Keratinocyte (primary cell): Measurements from ENCODE around the gene BPGM. TPM values are rescaled to one million over a fixed set of nuclear protein-coding genes. Genes with fewer than 3 reads are reported as not detected.

Experiments
- DNase-seq: peaks from one replicate; pipeline ENCODE4 v3.0.0-alpha.2; 2011; ENCODE audit warnings: low read depth, missing footprints, low spot score
- FAIRE-seq: peaks from 2 replicates; lab custom pipeline; 2011; peaks lifted over from hg19 to GRCh38; lab: Jason Lieb, UNC
- H2AFZ ChIP-seq: 2 replicates; pipeline ENCODE4 v1.6.0; 2012; ENCODE audit warnings: low read length, control low read depth, inconsistent platforms; ENCODE audit not compliant: control insufficient read depth
- H3K27ac ChIP-seq: 2 replicates; pipeline ENCODE4 v1.5.1; 2011; ENCODE audit warnings: low read length; ENCODE audit not compliant: control insufficient read depth, insufficient read depth
- H3K27me3 ChIP-seq: 3 replicates; pipeline ENCODE4 v1.6.0; 2011; ENCODE audit warnings: low read length; ENCODE audit not compliant: control insufficient read depth, insufficient read depth; ENCODE audit errors: extremely low read depth
- H3K36me3 ChIP-seq, 2 experiments: 2 replicates in 1 of 2; 3 replicates in 1 of 2; pipeline ENCODE4 v1.5.1; 2011; ENCODE audit warnings: low read length in 2 of 2, mild to moderate bottlenecking in 1 of 2; ENCODE audit not compliant: control insufficient read depth in 2 of 2, insufficient read depth in 2 of 2; ENCODE audit errors: extremely low read depth in 1 of 2
- H3K4me1 ChIP-seq: 3 replicates; pipeline ENCODE4 v1.5.1; 2011; ENCODE audit warnings: low read length; ENCODE audit not compliant: control insufficient read depth, insufficient read depth; ENCODE audit errors: extremely low read depth
- H3K4me2 ChIP-seq: 3 replicates; pipeline ENCODE4 v1.6.0; 2011; ENCODE audit warnings: low read depth, low read length; ENCODE audit not compliant: control insufficient read depth, insufficient read depth; ENCODE audit errors: extremely low read depth
- H3K4me3 ChIP-seq, 3 experiments: fragments of 200-600 bp in 1 of 3; sonication (generic) in 1 of 3; 2 replicates in 2 of 3; 3 replicates in 1 of 3; pipeline ENCODE4 v1.5.1; 2011 to 2016; ENCODE audit warnings: low read length in 3 of 3, mild to moderate bottlenecking in 3 of 3, control low read depth in 2 of 3, inconsistent platforms in 1 of 3, low read depth in 1 of 3, mixed read lengths in 1 of 3, mixed run types in 1 of 3, moderate library complexity in 1 of 3; ENCODE audit not compliant: control insufficient read depth in 2 of 3, insufficient read depth in 2 of 3; ENCODE audit errors: extremely low read depth in 1 of 3
- H3K79me2 ChIP-seq: 2 replicates; pipeline ENCODE4 v1.6.0; 2012; ENCODE audit warnings: low read length; ENCODE audit not compliant: control insufficient read depth, insufficient read depth
- H3K9ac ChIP-seq: 3 replicates; pipeline ENCODE4 v1.6.0; 2011; ENCODE audit warnings: low read length; ENCODE audit not compliant: control insufficient read depth, insufficient read depth; ENCODE audit errors: extremely low read depth
- H3K9me1 ChIP-seq: 3 replicates; pipeline ENCODE4 v1.6.0; 2011; ENCODE audit warnings: low read length; ENCODE audit not compliant: control insufficient read depth, insufficient read depth; ENCODE audit errors: extremely low read depth
- H3K9me3 ChIP-seq: 2 replicates; pipeline ENCODE4 v1.5.1; 2012; ENCODE audit warnings: low read depth, low read length; ENCODE audit not compliant: control insufficient read depth
- H4K20me1 ChIP-seq: 3 replicates; pipeline ENCODE4 v1.6.0; 2011; ENCODE audit warnings: low read length; ENCODE audit not compliant: control insufficient read depth, insufficient read depth; ENCODE audit errors: extremely low read depth
- EZH2 ChIP-seq: IDR thresholded peaks from one replicate; pipeline ENCODE4 v1.6.1; 2012; ENCODE audit warnings: inconsistent platforms, mild to moderate bottlenecking, low read length, moderate library complexity
- dilution Hi-C: fragments of 300-500 bp; cut with MboI; formaldehyde crosslinking; loops from one replicate; pipeline ENCODE4 v1.7.0; 2020; ENCODE audit warnings: low sequenced_read_pairs; ENCODE audit not compliant: extremely low pct_ligation_motif_present
- polyA plus RNA-seq, 5 experiments: library from polyadenylated mRNA; depleted of rRNA in 3 of 5; stranded (reverse) in 3 of 5; stranded (forward) in 1 of 5; unstranded in 1 of 5; fragments of >200 nt; gene quantifications; 1 replicate in 1 of 5; 2 replicates in 3 of 5; 3 replicates in 1 of 5; pipeline versions ENCODE4 v1.2.1 to v1.2.3, GENCODE V29; 2011 to 2012; ENCODE audit warnings: missing spikeins in 2 of 5, low read depth in 1 of 5, low replicate concordance in 1 of 5
- TF ChIP-seq, protein P1 (sequence below), 3 experiments: IDR thresholded peaks in 1 of 3; conservative IDR thresholded peaks in 1 of 3; optimal IDR thresholded peaks in 1 of 3; 2 replicates in 2 of 3; 3 replicates in 1 of 3; pipeline versions ENCODE3 to v1.5.1; 2011; ENCODE audit warnings: low read length in 3 of 3, mild to moderate bottlenecking in 3 of 3, moderate library complexity in 2 of 3, control low read depth in 1 of 3, inconsistent platforms in 1 of 3; ENCODE audit not compliant: insufficient read depth in 2 of 3; ENCODE audit errors: extremely low read depth in 1 of 3

BPGM gene
- polyA plus RNA-seq, 1 donor (not counting 4 experiments of a cell fraction or from before 2014, with no cell fraction given) = 31.2 TPM

DNA sequence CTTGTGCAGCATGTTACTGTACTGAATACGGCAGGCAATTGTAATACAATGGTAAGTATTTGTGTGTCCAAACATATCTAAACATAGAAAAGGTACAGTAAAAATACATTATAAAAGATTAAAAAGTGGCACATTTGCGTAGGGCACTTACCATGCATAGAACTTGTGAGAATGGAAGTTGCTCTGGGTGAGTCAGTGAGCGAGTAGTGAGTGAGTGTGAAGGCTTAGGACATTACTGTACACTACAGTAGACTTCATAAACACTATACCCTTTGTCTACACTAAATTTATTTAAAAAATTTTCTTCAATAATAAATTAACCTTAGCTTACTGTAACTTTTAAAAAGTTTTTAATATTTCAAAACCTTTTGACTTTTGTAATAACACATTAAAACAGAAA lies 37.5 kb downstream of the BPGM start:
- Histone ChIP-seq H3K4me1 (no peaks in the 10 kb centered on the region), H3K79me2 (no peaks in the 10 kb centered on the region), H3K27ac (no peak overlapping the region), H3K4me3 (no peak overlapping the region), H3K36me3 (peaks cover 0 to 2% of the 10 kb centered on the region in 2 experiments), H3K9ac (no peak overlapping the region), H3K9me3 (no peaks in the 10 kb centered on the region), H3K9me1 (peaks cover 2% of the 10 kb centered on the region), H3K4me2 (no peak overlapping the region), H2AFZ (no peak overlapping the region), H4K20me1 (no peaks in the 10 kb centered on the region), H3K27me3 (no peaks in the 10 kb centered on the region)
- dilution Hi-C loops = no loop called here
- FAIRE-seq = no peak
- no peak for DNase-seq
- no peak for TF ChIP-seq EZH2
- TF ChIP-seq, protein P1, sequence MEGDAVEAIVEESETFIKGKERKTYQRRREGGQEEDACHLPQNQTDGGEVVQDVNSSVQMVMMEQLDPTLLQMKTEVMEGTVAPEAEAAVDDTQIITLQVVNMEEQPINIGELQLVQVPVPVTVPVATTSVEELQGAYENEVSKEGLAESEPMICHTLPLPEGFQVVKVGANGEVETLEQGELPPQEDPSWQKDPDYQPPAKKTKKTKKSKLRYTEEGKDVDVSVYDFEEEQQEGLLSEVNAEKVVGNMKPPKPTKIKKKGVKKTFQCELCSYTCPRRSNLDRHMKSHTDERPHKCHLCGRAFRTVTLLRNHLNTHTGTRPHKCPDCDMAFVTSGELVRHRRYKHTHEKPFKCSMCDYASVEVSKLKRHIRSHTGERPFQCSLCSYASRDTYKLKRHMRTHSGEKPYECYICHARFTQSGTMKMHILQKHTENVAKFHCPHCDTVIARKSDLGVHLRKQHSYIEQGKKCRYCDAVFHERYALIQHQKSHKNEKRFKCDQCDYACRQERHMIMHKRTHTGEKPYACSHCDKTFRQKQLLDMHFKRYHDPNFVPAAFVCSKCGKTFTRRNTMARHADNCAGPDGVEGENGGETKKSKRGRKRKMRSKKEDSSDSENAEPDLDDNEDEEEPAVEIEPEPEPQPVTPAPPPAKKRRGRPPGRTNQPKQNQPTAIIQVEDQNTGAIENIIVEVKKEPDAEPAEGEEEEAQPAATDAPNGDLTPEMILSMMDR (optimal IDR thresholded peaks at IDR 0.05 in 1 of 3, IDR thresholded peaks at IDR 0.05 in 1 of 3, conservative IDR thresholded peaks at IDR 0.05 in 1 of 3; ENCODE audit: extremely low read depth in 1 of 3, insufficient read depth in 2 of 3, low read length in 3 of 3) = no peak

DNA sequence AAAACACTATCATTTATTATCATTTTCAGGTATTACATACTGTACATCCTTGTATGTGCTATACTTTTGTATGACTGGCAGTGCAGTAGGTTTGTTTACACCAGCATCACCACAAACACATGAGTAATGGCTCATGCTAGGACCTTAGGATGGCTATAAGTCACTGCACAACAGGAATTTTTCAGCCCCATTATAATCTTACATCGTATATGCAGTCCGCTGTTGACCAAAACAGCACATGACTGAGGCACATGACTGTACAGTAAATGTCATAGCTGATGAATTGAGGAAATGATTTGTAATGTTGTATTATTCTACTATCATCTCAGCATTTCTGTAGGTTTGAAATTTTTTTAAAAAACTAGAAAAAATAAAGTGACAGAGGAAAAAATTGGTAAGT lies 38.6 kb downstream of the BPGM start:
- peaks cover 2% of the 10 kb centered on the region for H3K9me1 ChIP-seq
- H2AFZ ChIP-seq = no peak overlapping the region
- FAIRE-seq (no peak), DNase-seq (no peak)
- dilution Hi-C loops = no loop called here
- H3K36me3 ChIP-seq = peaks cover 0 to 2% of the 10 kb centered on the region in 2 experiments
- H3K9me3 ChIP-seq = no peaks in the 10 kb centered on the region
- no peaks in the 10 kb centered on the region for H4K20me1 ChIP-seq
- H3K4me2 ChIP-seq = no peak overlapping the region
- no peaks in the 10 kb centered on the region for H3K79me2 ChIP-seq
- no peaks in the 10 kb centered on the region for H3K4me1 ChIP-seq
- no peak overlapping the region for H3K4me3 ChIP-seq
- TF ChIP-seq, protein P1 (optimal IDR thresholded peaks at IDR 0.05 in 1 of 3, IDR thresholded peaks at IDR 0.05 in 1 of 3, conservative IDR thresholded peaks at IDR 0.05 in 1 of 3; ENCODE audit: extremely low read depth in 1 of 3, insufficient read depth in 2 of 3, low read length in 3 of 3) = no peak
- no peak for TF ChIP-seq EZH2
- no peak overlapping the region for H3K9ac ChIP-seq
- no peak overlapping the region for H3K27ac ChIP-seq
- no peaks in the 10 kb centered on the region for H3K27me3 ChIP-seq
